NCI-H345 treated with DMSO at 0.1 percent for 48 hours (cell line): ENCODE results near the gene PHLDB2.

Source experiments
- DNase-seq: peaks from one replicate; lab custom pipeline; 2025; ENCODE audit not compliant: unreplicated experiment; lab: John Stamatoyannopoulos, UW

Gene PHLDB2

DNA sequence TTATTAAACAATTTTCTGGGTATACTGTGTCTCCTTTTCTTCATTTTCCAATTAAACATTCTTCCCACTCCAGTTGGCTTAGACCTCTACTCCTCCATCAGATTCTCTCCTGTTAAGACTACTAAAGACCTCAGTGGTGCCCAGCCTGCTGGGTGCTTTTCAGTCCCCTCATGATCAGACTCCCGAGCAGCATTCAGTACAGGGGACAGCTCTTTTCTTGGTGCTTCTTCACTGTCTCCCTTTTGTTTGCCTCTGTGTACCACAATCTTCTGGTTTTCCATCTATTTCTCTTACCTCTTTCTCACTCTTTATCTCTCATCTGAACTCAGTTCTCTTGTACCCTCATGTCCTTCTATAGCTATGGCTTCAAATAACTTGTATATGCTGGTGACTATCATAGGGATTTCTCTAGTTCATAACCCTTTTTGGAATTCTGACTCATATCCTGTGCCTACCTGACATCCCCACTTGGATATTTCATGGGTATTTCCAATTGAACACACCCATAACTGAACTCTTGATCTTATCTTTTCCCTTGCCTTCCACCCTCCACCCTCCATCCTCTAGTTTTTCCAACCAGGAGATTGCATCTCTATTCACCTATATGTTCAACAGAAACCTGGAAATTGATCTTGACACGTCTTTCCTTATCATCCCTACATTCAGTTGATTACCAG lies 64.2 kb downstream of the PHLDB2 start:
- no peak for DNase-seq

DNA sequence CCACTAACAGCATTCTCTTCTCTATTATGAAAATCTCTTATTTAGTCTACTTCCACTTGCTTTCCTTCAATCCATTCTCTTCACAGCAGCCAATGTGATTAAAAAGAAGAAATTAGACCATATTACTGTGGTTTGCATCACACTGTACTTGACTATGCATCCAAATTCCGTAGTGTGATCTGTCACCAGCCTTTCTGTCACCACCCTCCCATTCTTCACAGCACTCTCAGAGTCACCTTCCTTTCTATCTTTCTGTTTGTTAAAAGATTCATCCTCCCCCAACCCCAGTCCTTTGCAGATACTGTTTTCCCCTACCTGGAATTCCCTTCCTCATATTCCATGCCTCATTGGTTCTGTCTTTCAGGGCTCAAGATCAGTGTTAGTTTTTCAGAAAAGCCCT lies 64.7 kb downstream of the PHLDB2 start:
- no peak for DNase-seq

DNA sequence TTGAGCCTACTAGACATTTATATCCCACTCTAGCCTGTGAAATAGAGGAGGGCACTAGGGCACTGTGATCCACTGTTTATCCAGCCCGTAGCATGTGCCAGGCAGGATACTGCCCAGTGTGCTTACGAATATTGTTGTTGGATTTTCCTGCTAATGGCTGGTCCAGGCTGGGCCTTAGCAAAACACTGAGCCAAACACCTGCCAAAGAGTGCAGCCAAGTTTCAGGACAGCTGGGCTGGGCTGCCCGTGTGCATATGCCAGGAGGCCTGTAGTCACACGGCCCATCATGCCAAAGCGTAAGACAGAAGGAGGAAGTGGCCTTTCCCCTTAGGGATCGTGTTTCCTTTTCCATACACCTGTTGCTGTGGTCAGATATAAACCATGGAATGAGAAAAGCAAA lies 65.2 kb downstream of the PHLDB2 start:
- DNase-seq = no peak

DNA sequence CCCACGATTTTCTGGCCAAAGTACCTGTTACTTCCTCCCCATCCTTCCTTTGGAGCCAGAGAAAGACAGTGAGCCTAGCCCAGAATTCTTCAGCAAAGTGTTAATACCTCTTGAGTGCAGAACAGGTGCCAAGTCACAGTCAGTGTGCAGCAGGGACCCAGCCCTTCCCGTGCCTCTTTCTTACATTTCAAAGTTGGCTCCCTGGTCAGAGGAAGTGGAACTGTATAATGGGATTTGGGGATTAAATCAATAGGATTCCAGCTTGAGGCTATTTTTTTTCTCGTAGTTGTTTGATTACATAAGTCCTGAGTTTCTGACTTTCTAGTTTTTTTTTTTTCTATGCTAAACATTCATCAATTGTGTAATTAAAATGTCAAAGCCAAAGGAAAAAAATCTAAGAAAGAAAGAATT lies 67.2 kb downstream of the PHLDB2 start:
- no peak for DNase-seq

DNA sequence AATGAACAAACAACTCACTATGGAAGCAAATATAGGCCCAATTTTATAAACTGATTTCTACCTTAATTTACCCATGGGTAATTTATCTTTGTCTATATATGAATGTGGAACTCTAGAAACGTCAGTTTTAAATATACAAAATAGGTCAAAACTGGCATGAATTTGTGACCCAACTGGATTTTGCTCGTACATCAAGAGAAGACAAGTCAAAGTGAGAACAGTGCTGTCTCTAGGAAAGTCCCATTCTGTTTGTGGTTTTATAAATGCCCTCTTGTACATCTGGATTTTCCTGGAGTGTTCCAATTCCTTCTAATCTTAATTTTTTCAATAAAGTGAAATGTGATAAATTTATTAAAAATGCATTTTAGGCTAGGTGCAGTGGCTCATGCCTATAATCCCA lies 69.5 kb downstream of the PHLDB2 start:
- DNase-seq = no peak

DNA sequence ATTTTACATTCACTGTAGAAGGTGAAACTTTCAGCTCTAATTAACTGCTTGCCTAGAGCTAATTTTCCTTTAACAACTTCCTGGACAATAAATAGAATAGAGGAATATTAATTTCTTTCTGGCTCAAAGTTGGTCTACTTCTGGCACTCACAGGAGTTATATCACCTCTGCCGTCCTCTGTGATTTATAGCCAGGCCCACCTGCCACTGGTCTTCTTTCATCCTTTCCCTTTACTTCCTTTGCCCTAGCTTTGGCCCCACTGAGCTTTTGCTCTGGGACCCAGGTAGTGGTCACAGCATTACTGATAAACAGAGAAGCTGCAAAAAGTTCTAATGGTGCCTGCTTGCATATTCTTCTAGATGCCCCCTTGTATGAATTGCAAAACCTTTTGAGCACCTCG lies 70.4 kb downstream of the PHLDB2 start:
- DNase-seq = no peak

DNA sequence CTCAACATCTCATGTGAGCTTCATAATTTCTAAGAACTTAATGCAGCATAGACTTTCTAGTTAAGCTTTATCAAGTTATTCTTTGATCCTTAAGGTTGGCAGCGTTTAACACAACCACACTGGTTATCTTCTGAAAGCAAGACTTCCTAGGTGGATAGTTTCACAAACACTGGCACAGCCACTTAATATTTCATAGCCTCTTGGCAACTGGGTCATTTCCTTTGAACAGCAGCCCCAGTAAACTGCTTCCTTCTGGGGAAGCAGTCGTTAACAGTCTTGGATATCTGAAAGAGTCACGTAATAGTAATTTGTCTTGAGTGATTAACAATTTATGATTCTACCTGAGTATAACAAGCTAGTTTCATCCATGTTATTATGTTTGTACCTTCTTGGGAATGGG lies 73.9 kb downstream of the PHLDB2 start:
- DNase-seq = no peak

DNA sequence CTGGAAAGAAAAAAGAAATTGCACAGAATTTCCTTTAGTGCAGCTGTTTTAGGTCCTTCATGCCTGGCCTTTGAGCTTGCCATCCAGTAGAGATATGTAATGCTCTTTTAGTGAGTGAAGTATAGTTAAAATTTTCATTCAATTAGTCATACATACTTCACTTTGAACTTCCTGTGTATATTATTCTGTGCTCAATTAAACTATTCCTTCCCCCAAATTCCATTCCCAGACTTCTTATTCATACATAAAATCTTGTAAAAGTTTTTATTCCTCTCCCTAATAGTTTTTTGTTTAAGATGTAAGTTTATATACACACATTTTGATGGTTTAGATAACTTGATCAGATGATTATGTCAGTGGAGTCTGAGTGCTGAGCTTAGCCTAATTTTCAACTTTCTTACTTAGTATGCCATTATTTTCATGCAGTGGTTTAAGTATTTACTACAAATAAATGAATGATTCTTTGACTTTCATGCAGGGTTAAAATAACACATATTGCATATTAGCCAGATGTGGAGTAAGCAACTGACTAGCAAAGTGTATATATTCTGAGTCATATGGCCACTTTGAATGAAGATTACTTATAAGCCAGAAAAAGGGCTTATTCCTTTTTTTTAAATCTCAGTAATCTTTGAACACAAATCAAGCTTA lies 77.3 kb downstream of the PHLDB2 start:
- no peak for DNase-seq

DNA sequence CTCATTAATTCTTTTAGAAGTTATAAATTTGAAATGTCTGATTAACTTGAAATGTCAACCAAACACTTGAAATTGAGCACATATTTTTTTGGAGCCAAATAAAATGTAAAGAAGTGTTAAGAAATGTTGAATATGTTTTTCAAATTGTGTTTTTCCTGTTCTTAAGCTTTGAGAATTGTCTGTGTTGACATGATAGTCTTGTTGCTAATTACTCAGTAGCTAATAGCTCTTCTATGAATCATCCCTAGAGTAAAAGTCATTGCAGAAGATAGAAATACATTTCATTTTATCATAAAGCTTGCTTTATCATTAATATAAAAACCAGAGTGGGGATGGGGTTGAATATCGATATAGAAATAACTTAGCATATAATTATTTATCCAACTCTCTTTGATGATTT lies 77.9 kb downstream of the PHLDB2 start:
- DNase-seq = no peak

DNA sequence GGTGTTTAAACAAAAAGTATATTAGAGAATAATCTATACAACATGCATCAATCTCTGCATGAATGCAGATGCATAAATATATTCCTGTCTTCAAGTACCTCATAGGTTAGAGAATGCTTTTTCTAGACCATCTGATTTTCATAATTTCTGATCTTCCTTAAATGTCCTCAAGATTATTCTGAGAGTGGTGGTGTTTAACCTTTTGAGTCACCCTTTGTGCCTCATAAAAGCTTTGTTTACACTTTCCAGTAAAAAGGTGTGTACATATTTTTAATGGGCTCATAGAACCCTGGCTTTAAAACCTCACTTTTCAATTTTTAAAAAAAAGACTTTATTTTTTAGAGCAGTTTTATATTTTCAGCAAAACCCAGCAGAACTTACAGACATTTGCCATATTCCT lies 78.8 kb downstream of the PHLDB2 start:
- DNase-seq = no peak

DNA sequence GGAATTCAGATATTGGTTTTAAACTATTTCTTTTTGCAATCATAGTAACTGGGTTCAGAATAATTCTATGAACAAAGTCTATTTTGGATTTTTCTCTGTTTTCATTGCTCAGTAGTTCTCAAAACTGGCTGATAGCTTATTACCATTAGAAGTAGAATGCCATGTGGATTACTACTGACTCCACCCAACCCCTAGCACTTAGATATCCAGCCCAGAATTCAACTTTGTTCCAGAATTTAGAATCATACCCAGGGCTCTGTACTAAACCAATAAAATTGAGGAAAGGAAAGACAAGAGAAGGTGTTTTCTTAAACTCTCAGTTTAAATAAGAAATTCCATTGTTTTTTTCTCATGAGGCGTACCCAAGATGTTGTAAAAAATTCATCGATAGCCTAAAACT lies 80.8 kb downstream of the PHLDB2 start:
- no peak for DNase-seq

DNA sequence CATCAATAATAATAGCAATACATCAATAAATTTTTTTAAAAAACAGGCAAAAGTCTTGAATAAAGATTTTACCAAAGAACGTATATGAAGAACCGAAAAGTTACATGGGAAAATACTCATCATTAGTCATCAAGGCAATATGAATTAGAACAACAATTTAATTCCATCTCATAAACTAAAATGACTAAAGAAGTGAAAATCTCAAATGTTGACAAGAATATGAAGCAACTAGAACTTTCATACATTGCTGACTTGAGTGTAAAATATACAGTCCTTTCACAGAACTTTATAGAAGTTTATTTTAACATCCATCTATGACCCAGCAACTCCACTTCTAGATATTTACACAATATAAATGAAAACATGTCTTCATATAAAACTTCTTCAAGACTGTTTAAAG lies 84.5 kb downstream of the PHLDB2 start:
- DNase-seq = no peak

DNA sequence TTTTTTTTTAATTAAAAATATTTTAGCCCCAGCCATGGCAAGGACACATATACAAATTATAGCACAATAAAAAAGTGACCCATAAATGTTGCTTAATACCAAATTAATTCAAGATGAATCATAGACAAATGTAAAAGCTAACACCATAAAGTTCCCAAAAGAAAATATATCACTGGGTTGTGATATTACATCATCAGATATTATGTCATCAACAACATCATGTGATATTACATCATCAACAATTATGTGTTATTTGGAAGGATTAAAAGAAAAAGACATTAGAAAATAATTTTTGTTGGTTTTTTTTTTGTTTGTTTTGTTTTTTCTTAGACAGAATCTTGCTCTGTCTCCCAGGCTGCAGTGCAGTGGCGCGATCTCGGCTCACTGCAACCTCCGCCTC lies 85.3 kb downstream of the PHLDB2 start:
- DNase-seq = no peak

DNA sequence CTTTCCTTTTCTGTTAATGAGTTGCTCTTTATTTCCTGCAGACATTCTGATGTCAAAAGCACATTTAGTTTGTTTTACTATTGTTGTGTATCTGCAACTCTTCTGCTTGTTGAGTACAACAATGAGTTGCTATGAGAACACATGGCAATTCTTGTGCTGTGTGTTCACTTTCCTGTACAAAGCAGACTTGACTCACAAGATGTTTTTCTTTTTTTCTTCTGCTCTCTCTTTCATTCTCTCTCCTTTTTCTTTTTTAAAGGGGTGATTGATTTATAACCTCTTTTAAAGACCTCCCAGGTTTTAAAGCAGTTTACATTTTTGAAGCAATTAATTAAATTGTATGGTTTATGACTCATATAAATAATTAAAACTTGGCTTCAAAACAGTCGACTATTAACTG lies 88.2 kb downstream of the PHLDB2 start:
- DNase-seq = no peak

DNA sequence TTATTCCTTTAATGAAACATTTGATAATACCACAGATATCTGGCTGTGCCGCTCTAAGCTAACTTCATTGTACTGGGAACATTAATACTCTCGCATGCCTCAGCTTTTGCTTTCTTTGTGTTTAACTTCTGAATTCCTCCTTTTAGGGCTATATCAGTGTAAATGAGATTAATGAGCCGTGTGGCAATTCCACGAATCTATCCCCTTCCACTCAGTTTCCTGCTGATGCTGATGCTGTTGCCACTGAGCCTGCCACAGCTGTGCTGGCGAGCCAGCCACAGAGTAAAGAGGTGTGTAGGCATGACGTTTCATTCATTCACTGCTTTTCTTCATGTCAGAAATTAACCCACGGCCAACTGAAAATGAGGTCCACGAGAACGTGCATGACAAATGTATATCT lies 89.7 kb downstream of the PHLDB2 start:
- no peak for DNase-seq

DNA sequence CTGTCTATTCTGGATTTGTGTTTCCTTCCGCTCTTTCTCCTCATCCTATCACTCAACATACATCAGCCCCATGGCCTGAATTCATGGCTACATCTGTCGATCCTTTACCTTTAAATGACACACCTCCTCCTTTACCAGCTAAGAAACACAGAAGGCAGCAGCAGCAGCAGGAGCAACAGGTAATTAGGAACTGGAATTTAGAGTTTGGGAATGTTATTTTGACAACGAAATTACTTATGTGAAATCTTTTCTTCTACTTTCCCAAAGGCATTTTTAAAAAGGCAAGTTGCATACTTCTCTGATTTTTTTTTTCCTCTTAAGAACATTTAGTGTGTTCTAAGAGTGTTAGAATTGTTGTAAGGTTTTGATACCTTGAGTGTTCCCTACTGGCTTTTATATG lies 90.6 kb downstream of the PHLDB2 start:
- DNase-seq = no peak

DNA sequence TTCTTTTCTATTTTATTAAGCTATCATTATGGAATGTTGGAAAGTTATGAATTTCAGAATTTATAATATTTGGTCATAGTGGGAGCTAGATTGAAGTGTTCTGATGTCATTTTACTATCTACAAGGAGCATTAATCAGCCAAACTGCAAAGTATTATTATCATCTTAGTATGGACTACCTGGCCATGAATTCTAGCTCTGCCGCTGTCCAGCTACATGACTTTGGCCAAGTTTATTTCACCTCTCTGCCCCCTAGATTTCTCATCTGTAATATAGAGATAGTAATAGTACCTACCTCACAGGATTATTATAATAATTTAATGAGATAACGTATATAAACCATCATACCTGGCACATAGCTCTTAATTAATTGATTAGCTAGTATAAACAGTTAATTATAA lies 92.0 kb downstream of the PHLDB2 start:
- no peak for DNase-seq

DNA sequence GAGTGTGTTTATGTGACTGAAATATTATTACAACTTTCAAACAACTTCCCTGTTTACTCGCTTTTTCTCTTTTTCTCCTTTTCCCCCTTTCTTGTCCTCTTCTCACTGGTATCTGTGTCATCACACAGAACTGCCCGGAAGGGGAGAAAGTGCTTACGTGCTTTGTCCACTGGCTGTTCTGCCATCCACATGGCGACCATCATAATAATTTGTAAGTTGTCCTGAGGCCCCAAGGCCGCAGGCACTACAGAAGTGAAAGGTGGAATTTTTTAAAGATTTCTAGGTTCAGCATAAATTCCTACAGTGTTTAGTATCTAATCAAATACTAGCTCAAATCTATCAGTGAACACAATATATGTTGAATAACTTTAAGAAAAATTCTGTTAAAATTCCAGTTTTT lies 93.0 kb downstream of the PHLDB2 start:
- no peak for DNase-seq

DNA sequence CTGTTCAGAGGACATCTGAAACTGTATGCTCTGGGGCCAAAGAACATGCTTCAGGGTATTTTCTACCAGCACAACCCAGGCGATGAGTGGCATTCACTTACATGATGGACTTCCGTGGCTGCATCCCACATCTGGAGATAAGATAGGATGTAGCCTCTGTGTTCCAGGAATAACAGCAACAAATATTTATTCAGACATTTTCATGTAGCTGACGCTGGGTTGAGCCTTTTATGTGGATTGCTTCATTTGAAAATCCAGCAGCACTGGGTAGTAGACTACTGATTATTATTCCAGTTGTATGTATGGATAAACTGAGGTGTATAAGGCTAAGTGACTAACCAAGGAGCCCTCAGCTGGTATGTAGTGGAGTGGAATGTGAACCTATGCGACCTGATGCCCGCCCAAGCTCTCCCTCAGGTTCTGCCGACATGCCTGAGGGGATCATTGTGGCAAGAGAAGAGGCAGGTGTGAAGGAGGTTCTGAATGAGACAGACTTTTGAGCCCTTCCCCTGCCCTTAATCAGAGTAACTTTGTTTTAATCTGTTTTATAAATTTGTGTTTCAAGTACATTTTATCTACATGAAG lies 93.9 kb downstream of the PHLDB2 start:
- DNase-seq = no peak

DNA sequence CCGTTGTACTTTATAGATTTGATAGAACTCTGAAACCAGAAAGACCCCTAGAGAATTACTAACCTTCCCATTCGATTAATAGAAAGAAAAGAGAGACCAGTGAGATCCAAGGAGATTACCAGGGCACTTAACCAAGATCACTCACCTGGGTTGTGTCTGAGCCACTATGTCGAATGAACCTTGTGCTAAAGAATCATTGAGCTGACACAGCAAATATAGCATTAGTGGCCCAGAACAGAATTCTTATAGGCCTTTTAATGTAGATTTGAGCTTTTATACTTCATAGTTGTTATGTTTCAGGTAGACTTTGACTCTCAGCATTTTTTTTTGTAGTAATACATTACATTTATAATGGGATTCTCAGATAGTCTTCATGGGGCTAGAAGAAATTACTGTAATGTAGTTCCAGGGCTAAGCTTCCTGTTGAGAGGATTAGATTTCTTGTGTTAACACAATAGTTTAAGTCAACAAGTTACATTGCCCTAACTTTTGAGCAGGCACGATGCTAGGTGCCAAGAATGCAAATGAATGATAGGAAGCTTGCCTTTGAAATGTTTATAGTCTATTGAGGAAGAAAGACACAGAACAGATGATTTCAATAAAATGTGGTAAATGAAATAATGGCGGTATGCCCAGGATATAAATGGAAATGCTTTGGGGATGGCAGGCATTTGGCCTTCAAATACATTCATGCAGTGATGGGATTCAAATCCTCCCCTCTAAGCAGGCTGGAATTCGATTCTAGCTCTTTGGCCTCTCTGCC lies 95.3 kb downstream of the PHLDB2 start:
- DNase-seq = no peak

DNA sequence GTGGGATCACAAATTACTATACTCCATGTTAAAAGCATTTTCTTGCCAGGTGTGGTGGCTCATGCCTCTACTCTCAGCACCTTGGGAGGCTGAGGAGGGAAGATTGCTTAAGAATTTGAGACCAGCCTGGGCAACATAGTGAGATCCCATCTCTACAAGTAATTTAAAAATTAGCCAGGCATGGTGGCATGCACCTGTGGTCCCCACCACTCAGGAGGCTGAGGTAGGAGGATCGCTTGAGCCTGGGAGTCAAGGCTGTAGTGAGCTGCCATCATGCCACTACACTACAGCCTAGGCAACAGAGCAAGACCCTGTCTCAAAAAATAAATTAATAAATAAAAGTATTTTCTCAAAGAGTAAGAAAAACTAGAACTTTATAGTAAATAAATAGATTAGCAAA lies 96.8 kb downstream of the PHLDB2 start:
- no peak for DNase-seq

DNA sequence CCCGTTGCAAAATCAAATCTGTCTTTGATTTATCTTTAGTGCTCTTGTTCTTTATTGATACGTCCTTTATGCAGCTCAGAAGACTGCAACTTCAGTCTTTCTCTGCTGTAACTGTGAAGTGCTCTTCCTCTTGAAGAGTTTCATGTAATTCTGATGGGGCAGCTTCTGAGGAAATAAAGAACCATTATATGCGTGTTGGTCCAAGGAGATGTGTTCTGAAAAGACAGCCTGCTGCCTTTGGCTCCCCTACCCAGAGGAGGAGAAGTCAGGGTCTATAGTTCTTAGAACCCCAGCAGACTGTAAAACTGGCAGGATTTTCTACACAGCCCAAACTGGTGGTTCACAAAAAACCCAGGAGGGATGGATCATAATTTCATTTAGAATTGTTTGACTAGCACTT lies 97.4 kb downstream of the PHLDB2 start:
- DNase-seq = no peak
